Measurements from ENCODE around the gene RAB37. TPM values are rescaled to one million over a fixed set of nuclear protein-coding genes. Genes with fewer than 3 reads are reported as not detected.

The RAB37 gene
- total RNA-seq, 1 experiment from 2014 or later, result 8.9 TPM

DNA sequence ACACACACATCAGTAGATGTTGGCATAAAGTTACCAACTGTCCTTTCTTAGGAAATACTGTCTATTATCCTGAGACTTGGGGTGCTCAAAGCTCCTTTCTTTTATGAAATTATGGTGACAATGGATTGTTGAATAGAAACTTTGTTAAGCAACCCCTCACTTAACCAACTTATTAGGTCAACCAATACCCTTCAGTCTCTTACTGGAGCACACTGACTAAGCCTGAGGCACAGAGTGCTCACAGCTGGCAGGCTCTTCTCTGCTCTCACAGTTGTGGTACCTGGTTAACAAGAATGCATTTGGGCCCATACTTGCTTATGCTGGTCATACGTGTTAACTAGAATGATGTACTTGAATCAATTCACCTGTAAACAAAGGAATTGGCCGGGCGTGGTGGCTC lies 49.2 kb upstream of the RAB37 start:
- TF ChIP-seq ZNF138 (CRISPR knock-in tag; conservative IDR thresholded peaks at IDR 0.05) (no peak), GRHL2 (CRISPR knock-in tag; IDR thresholded peaks at IDR 0.05; ENCODE audit: insufficient replicate concordance, severe bottlenecking) (no peak), CREM (CRISPR knock-in tag; IDR thresholded peaks at IDR 0.05) (no peak), NR1H2 (CRISPR knock-in tag; IDR thresholded peaks at IDR 0.05) (no peak), KAT7 (CRISPR knock-in tag; IDR thresholded peaks at IDR 0.05; ENCODE audit: borderline replicate concordance) (no peak), FOXJ3 (CRISPR knock-in tag; IDR thresholded peaks at IDR 0.05; ENCODE audit: borderline replicate concordance) (no peak), CREB1 (CRISPR knock-in tag; IDR thresholded peaks at IDR 0.05) (no peak), SOX15 (CRISPR knock-in tag; IDR thresholded peaks at IDR 0.05) (no peak), ZNF219 (CRISPR knock-in tag; IDR thresholded peaks at IDR 0.05; ENCODE audit: borderline replicate concordance) (no peak), NR2C2 (CRISPR knock-in tag; IDR thresholded peaks at IDR 0.05) (no peak), JAZF1 (CRISPR knock-in tag; IDR thresholded peaks at IDR 0.05) (no peak), FOXP1 (CRISPR knock-in tag; IDR thresholded peaks at IDR 0.05; ENCODE audit: borderline replicate concordance) (no peak), ZNF232 (CRISPR knock-in tag; IDR thresholded peaks at IDR 0.05) (no peak)
- TF ChIP-seq, protein P1, sequence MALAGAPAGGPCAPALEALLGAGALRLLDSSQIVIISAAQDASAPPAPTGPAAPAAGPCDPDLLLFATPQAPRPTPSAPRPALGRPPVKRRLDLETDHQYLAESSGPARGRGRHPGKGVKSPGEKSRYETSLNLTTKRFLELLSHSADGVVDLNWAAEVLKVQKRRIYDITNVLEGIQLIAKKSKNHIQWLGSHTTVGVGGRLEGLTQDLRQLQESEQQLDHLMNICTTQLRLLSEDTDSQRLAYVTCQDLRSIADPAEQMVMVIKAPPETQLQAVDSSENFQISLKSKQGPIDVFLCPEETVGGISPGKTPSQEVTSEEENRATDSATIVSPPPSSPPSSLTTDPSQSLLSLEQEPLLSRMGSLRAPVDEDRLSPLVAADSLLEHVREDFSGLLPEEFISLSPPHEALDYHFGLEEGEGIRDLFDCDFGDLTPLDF (CRISPR knock-in tag; IDR thresholded peaks at IDR 0.05), result no peak
- TF ChIP-seq, protein P2, sequence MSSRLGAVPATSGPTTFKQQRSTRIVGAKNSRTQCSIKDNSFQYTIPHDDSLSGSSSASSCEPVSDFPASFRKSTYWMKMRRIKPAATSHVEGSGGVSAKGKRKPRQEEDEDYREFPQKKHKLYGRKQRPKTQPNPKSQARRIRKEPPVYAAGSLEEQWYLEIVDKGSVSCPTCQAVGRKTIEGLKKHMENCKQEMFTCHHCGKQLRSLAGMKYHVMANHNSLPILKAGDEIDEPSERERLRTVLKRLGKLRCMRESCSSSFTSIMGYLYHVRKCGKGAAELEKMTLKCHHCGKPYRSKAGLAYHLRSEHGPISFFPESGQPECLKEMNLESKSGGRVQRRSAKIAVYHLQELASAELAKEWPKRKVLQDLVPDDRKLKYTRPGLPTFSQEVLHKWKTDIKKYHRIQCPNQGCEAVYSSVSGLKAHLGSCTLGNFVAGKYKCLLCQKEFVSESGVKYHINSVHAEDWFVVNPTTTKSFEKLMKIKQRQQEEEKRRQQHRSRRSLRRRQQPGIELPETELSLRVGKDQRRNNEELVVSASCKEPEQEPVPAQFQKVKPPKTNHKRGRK (CRISPR knock-in tag; IDR thresholded peaks at IDR 0.05; ENCODE audit: borderline replicate concordance), result no peak
- TF ChIP-seq, protein P3, sequence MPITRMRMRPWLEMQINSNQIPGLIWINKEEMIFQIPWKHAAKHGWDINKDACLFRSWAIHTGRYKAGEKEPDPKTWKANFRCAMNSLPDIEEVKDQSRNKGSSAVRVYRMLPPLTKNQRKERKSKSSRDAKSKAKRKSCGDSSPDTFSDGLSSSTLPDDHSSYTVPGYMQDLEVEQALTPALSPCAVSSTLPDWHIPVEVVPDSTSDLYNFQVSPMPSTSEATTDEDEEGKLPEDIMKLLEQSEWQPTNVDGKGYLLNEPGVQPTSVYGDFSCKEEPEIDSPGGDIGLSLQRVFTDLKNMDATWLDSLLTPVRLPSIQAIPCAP (CRISPR knock-in tag; IDR thresholded peaks at IDR 0.05), result no peak
- TF ChIP-seq, protein P4, sequence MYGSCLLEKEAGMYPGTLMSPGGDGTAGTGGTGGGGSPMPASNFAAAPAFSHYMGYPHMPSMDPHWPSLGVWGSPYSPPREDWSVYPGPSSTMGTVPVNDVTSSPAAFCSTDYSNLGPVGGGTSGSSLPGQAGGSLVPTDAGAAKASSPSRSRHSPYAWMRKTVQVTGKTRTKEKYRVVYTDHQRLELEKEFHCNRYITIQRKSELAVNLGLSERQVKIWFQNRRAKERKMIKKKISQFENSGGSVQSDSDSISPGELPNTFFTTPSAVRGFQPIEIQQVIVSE (CRISPR knock-in tag; IDR thresholded peaks at IDR 0.05; ENCODE audit: borderline replicate concordance), result no peak
- Mint-ChIP-seq H3K27me3 (ENCODE audit: low read depth) (peaks cover 22% of the 10 kb centered on the region), H3K4me3 (no peak overlapping the region), H3K4me1 (no peaks in the 10 kb centered on the region), H3K36me3 (no peaks in the 10 kb centered on the region), H3K9me3 (no peaks in the 10 kb centered on the region), H3K27ac (no peak overlapping the region)
- POLR2A ChIA-PET, result no interaction called here
- no peak for DNase-seq (ENCODE audit: low spot score)
- CTCF ChIA-PET, result interaction anchor here (2.8 kb wide), 1 partner anchor 30 kb away, joined by 10 read pairs; no protein-coding TSS in a partner anchor
- ATAC-seq, result no peak

DNA sequence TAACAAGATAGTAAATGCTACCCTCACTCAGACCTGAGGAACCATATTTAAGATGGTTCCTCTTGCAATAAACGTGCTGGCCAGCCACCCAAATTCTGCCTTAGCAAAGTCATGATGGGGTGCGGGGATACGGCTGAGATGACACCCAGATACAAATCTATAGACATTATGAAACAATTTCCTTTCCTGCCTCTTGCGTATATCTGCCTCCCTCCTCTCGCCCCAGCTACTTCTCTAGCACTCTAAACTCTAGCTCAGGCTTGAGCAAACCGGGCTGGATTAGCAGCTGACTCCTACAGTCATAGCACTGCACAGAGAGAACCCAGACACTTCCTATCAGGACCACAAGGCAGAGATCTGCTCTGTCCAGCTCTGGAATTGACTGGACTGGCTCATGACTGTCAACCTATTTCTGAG lies 46.6 kb upstream of the RAB37 start:
- Mint-ChIP-seq H3K9me3 (peaks cover 8% of the 10 kb centered on the region; the same call in 1 of the 2 replicates), H3K36me3 (no peaks in the 10 kb centered on the region), H3K4me3 (no peak overlapping the region), H3K27ac (no peak overlapping the region), H3K27me3 (ENCODE audit: low read depth) (peaks cover 22% of the 10 kb centered on the region), H3K4me1 (no peaks in the 10 kb centered on the region)
- TF ChIP-seq TP53 (CRISPR knock-in tag; IDR thresholded peaks at IDR 0.05) (no peak), NR3C1 (CRISPR knock-in tag; conservative IDR thresholded peaks at IDR 0.05; ENCODE audit: low read depth) (no peak)
- no peak for ATAC-seq
- POLR2A ChIA-PET, result no interaction called here
- DNase-seq (ENCODE audit: low spot score), result no peak
- CTCF ChIA-PET, result interaction anchor here (1.4 to 2.2 kb wide), 4 partner anchors 19 to 322 kb away, joined by 4 to 10 read pairs (median 6); no protein-coding TSS in a partner anchor

DNA sequence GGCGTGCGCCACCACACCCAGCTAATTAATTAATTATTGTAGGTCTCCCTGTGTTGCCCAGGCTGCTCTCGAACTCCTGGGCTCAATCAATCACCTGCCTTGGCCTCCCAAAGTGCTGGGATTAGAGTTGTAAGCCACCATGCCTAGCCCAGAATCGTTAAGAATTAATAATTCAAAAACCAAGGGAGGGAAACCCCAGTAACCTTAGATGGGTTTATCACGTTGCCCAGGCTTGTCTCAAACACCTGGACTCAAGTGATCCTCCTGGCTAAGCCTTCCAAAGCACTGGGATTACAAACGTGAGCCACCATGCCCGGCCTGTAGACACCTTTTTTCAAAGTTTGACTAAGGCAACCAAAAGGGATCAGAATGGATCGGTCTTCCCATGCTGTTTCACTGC lies 45.9 kb upstream of the RAB37 start:
- DNase-seq (ENCODE audit: low spot score), result no peak
- Mint-ChIP-seq H3K4me1 (no peaks in the 10 kb centered on the region), H3K27ac (no peak overlapping the region), H3K36me3 (no peaks in the 10 kb centered on the region), H3K9me3 (peaks cover 8% of the 10 kb centered on the region; the same call in 1 of the 2 replicates), H3K4me3 (no peak overlapping the region), H3K27me3 (ENCODE audit: low read depth) (peaks cover 20% of the 10 kb centered on the region)
- ChIA-PET CTCF (interaction anchor here (1.6 kb wide), 1 partner anchor 125 kb away, joined by 4 read pairs; no protein-coding TSS in a partner anchor), POLR2A (no interaction called here)
- no peak for TF ChIP-seq RELA (CRISPR knock-in tag; IDR thresholded peaks at IDR 0.05; ENCODE audit: borderline replicate concordance)
- TF ChIP-seq, protein P5, sequence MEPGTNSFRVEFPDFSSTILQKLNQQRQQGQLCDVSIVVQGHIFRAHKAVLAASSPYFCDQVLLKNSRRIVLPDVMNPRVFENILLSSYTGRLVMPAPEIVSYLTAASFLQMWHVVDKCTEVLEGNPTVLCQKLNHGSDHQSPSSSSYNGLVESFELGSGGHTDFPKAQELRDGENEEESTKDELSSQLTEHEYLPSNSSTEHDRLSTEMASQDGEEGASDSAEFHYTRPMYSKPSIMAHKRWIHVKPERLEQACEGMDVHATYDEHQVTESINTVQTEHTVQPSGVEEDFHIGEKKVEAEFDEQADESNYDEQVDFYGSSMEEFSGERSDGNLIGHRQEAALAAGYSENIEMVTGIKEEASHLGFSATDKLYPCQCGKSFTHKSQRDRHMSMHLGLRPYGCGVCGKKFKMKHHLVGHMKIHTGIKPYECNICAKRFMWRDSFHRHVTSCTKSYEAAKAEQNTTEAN (CRISPR knock-in tag; IDR thresholded peaks at IDR 0.05), result no peak
- no peak for TF ChIP-seq NFYB (CRISPR knock-in tag; conservative IDR thresholded peaks at IDR 0.05; ENCODE audit: low read depth)
- no peak for TF ChIP-seq JUN (CRISPR knock-in tag; IDR thresholded peaks at IDR 0.05)
- no peak for ATAC-seq

All from WTC11 (cell line).